ELF-1 (cell line): ENCODE data around the gene DKC1.

Experiments
- DNase-seq: peaks from one replicate; pipeline ENCODE4 v3.0.0-alpha.2; 2016; ENCODE audit warnings: low read depth, low spot score

The DKC1 gene

DNA sequence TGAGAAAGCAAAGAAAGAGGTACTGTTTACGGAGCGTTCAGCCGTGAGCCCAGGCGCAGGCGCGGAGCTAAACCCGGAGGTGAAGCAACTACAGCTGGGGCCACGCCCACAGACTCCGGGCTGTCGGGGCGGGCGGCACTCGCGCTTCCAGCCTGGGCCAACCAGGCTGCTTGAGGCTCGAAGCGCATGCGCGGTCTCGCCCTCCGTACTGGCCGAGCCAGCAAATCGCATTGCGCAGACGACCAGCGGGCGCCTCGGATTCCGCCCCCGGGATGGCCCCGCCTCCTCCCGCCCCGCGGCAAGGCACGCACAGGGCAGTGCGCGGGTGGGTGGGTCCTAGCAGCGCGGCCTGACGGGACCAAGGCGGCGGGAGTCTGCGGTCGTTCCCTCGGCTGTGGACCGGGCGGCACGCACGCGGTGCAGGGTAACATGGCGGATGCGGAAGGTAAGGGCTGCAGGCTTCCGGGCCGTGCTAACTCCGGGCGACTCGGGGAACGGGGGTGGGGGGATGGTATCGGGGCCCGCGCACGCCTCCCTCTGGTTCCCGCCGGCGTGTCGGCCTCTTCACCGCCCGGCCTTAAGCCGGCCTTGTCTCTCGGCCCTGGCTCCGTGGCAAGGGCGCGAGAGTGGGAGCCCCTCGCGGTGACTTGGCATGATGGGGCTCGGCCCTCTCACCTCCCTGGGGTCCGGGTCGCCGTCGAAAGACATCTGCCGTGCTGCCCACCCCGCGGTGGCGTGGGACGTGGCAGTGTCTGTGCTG lies at the start of gene DKC1:
Gene DKC1 (plus strand): TSS at position 328 of the 760 bp plus-strand sequence. CDS start 102 bp downstream, at position 430.
- peak; percentile 99 for DNase-seq

DNA sequence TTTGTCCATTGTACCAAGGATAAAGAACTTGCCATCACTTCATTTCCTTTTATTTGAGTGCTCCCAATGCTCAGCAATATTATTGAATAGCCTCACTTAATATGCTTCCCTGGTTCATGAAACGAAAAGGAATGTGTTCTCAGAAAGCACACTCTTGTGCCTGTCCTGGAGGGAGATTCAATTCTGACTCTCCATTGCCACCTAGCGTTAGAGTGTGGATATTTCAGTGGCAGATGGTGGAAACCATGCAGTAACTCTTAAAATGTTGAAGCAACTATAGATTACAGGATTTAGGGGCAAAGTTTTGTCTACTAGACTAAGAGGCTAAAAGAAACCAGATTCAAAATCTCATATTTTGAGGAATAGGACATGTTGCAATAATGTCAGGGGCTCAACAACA lies 47.7 kb upstream of the DKC1 start:
- DNase-seq, result peak; percentile 41

DNA sequence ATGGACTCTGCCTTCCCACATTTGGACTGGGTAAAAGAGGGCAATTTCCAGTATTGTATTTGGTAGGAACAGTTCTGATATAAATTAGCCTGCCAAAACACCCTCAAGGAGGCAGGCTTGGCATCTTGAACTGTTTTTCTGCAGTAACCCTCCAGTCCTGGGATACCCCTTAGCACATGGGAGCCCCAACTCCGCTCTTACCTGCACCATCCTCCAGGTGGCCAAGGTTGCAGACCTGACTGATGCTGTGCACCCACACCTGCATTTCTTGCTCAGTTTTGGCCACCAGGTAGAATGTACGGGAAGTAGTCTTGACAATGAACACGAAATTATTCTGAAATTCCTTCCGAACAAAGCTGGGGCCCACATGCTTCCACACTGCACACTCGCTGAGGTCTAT lies 46.8 kb upstream of the DKC1 start:
- no peak for DNase-seq

GRCh38 chrX:154717824-154718223 lies 44.8 kb upstream of the DKC1 start:
- no peak for DNase-seq

- no peak for DNase-seq
Observed at GRCh38 chrX:154718616-154719015, 44.0 kb upstream of the DKC1 start.

GRCh38 chrX:154719132-154719675 lies 43.5 kb upstream of the DKC1 start:
- DNase-seq, result no peak

GRCh38 chrX:154720067-154720466 lies 42.6 kb upstream of the DKC1 start:
- no peak for DNase-seq

- DNase-seq, result no peak
Observed at GRCh38 chrX:154721155-154721554, 41.5 kb upstream of the DKC1 start.

DNA sequence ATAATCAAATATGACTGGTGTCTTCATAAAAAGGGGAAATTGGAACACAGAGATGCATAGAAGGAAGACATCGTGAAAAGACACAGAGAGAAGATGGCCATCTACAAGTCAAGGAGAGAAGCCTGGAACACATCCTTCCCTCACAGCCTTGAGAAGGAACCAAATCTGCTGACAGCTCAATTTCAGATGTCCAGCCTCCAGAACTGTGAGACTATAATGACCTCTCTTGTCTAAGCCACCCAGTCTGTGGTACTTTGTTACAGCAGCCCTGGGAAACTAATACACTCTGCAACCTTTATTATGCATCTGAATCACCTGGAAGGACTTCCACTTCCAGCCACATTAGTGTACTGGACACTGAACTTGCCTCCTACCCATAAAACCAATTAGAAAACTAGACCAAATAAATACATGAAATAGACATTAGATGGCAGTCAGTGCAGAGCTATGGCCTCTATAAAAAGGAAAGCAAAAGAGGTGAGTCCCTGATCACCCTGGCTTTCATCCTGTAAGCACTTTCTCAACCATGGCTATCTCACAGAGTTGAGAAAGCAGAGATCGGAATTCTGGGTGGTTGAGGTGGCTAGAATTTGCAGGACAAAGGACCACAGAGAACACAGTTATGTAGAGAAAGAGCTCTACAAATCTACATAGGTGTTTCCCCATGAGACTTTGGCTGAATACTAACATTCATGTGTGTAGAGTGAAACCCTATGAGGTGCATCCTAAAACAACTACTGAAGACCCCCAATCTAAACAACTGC lies 37.5 kb upstream of the DKC1 start:
- no peak for DNase-seq

DNA sequence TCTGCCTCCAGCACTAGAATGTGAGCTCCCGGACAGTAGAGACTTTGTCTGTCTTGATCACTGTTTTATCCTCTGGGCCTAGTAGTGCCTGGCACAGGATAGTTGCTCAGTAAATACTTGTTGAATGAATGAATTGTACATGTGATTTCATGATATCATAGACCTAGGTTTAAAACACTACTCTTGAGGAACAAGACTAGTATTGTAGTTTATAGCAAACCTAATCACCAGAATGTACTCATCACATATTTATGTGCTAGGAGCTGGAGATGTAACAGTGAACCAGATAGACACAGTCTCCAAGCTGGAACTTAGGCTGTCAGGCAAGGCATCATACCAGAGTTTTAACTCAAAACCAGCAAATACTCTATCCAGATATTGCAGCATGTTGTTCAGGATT lies 35.2 kb upstream of the DKC1 start:
- DNase-seq, result no peak

GRCh38 chrX:154727871-154728270 lies 34.8 kb upstream of the DKC1 start:
- no peak for DNase-seq

DNA sequence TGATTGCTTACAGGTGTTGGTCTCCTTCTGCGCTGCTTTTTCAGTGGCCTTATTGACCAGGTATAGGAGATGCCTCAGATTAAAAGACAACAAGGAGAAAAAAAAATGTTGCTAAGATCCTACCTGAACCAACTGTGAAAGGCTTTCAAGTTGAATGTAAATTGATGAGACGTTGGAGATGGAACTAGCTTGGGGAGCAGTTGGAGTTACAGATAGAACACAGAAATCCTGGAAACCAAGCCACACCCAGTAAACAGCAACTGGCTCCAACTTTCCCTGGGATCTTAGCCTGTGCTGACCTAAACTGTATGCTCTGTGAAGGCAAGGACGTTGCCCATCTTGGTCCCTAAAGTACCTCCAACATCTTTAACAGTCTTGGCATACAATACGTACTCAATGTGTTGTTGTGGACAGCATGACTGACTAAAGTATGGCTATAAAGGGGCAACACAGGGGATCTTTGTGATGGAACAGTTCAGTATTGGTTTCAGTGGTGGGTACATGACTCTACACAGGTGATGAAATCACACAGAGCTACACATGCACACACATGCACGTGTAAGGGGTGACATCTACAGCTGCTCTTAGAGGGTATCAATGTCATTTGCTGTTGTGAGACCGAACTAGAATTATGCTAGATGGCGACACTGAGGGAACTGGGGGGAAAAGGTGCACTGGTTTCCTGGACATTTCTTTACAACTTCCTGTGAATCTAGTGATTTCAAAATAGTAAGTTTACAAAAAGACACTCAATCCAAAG lies 34.1 kb upstream of the DKC1 start:
- no peak for DNase-seq

- no peak for DNase-seq
Observed at GRCh38 chrX:154729439-154729838, 33.2 kb upstream of the DKC1 start.

DNA sequence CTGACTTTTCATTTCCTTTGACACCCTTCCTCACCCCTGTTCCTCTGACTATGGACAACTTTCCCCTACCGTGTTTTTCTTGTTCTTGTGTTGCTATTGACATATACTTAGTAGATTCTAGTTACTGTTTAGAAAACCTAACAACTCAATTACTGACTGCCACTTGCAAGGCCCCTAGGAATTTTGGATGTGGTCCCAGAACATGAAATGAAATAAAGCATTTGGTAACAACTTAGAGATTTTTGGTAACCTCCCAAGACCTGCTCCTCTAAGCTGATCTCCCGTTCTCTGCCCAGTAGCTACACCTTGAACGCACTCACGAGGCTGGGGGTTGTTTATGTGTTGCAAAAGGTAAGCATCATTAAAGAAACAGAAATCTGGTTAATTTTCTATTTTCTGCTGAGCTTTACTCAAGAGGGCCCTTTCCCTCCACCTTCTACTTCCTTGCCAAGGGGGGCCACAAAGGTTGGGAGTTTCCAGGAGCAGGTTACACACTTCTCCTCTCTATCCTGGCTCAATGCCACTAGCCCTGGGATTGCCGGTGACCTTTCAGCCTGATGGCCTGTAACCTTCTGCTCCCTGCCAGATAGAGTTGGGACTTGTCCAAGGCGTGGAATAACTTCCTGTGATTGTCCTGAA lies 32.3 kb upstream of the DKC1 start:
- DNase-seq, result no peak

- no peak for DNase-seq
Observed at GRCh38 chrX:154731184-154731583, 31.5 kb upstream of the DKC1 start.

DNA sequence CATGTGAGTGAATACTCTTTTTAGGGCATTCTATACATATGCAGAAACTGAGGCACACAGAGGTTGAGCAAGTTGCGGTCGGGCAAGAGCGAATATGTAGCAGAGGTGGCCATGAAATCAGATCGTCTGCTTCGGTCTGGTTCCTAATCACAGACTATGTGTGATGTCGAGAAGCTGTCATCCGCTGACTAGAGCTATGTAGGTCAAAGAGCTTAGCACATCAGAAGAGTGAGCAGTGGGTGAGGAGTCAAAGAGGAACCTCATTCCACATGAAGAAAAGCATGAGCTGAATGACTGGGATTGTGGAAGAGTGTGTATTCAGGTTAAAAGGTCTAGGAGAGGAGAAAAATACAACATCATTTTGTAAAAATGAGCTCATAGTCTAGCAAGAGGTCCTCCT lies 30.8 kb upstream of the DKC1 start:
- no peak for DNase-seq

GRCh38 chrX:154732421-154733065 lies 30.1 kb upstream of the DKC1 start:
- DNase-seq, result peak; percentile 20

DNA sequence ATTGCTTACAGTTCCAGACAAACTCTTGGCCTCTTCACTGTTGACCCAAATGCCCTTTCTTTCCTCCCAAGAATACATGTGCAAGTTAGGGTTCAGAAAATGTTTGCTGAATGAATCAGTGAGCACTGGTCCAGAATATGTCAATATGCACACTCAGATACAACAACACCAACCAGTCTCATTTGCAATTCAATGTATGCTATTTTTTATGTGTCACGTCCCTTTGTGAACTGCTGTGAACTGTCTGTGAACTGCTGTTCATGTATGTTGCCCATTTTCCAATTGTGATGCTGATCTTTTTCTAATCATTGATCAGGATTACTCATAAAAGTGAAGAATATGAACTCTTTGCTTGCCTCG lies 29.6 kb upstream of the DKC1 start:
- DNase-seq, result no peak

GRCh38 chrX:154734061-154734781 lies 28.4 kb upstream of the DKC1 start:
- no peak for DNase-seq

DNA sequence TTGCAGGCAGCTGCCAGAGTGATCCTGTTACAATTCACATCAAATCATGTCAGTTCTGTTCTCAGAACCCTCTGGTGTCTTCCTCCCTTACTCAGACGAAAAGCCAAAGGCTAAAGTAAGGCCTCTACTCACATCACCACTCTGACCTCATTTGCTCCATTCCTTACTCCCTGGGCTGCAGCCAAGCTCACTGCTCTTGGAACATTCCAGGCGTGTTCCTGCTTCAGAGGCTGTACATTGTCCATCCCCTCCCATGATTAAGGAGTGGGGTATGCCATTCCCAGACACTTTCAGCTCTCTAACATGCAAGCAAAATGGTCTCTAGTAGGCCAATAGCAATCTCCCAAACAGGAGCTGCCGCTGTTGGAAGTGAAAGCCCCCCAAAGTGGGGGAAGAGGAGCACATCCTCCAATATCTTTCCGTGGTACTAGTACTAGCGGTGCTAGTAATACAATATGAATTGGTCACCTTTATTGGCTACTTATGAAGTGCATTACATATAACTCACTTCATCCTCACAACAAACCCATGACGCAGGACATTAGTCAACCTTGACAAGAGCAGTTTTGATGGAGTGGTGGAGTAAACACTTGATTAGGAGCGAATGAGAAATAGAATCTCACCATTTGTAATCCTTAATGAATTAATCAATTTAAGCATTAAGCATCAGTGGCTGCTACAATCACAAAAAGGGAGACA lies 26.8 kb upstream of the DKC1 start:
- DNase-seq, result peak; percentile 15
